Lower lobe of right lung (tissue), 2 donors: Measurements from ENCODE around the gene ANKS3. TPM values are rescaled to one million over a fixed set of nuclear protein-coding genes. Genes with fewer than 3 reads are reported as not detected.

Experiments used
- ATAC-seq, 2 donors: fragments of 200-7000 bp; cut with Tn5 transposase; one replicate each; pipeline ENCODE4 v1.9.1; 2020 to 2022; ENCODE audit warnings: mild to moderate bottlenecking in 2 of 2, moderate library complexity in 2 of 2
- DNase-seq: peaks from one replicate; pipeline ENCODE4 v3.0.0-alpha.2; 2020
- H3K27ac ChIP-seq: fragments of 200-600 bp; one replicate; pipeline ENCODE4 v1.8.0; 2022
- H3K27me3 ChIP-seq: fragments of 200-600 bp; one replicate; pipeline ENCODE4 v1.8.0; 2022; ENCODE audit warnings: low read depth
- H3K36me3 ChIP-seq: fragments of 200-600 bp; one replicate; pipeline ENCODE4 v1.8.0; 2022; ENCODE audit warnings: mild to moderate bottlenecking
- H3K4me1 ChIP-seq: fragments of 200-600 bp; one replicate; pipeline ENCODE4 v1.8.0; 2022
- H3K4me3 ChIP-seq: fragments of 200-600 bp; one replicate; pipeline ENCODE4 v1.8.0; 2022; ENCODE audit warnings: mild to moderate bottlenecking
- H3K9me3 ChIP-seq: fragments of 200-600 bp; one replicate; pipeline ENCODE4 v1.8.0; 2022
- intact Hi-C: fragments of 100-400 bp; cut with DNase I; formaldehyde crosslinking; loops from one replicate; pipeline ENCODE4 v1.11.0; 2022
- total RNA-seq: library from RNA; stranded (reverse); fragmentation: NEBNext Ultra II Directional; extraction: Animal tissue kit (Norgen Biotek cat#: 25700); gene quantifications from one replicate; pipeline ENCODE4 v1.2.1, GENCODE V29; 2021
- TF ChIP-seq, protein P1 (sequence below): fragments of 200-600 bp; IDR thresholded peaks from one replicate; pipeline ENCODE4 v1.8.0; 2022; ENCODE audit warnings: antibody characterized with exemption, mild to moderate bottlenecking
- donor health status: DM: no; HTN: yes; CAD: no; lungs with severe emphysema.

ANKS3 gene
- total RNA-seq, 1 donor from 2014 or later, result 20.6 TPM

DNA sequence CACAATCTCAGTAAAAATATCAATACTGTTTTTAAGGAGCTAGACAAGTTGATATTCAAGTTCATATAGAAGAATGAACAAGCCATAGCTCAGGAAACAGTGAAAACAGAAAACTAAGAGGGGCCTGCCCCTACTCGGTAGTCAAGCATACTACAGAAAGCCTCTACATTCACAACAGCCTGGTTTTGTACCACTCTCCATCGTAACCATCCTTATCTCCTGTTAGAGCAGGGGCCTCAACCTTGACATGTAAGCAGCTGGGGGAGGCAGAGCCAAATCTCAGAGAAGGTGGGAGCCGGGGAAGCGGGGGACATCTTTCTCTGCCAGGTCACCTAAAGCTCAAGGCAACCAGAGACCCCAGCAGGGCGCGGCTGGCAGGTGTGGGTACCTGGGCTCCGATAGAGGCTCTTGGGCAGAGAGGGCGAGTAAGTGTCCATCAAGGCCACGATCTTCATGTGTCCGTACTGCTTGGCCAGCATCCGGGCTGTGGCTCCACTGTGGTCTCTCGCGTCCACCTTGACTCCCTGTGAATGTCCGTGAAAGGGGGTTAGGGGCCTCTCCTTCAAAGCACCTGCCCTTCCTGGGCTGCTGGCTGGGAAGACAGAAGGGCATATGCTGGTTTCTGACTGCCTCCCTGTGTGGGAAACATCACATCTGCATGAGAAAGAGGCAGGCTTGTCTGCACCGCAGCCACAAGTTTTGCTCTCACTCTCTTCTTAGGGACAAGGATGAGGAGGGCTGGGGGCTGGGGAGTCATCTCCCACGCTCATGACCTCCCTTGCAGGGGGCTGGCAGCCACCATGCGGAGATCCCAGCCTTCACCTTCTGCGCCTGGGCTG lies 20.2 kb downstream of the ANKS3 start:
- Histone ChIP-seq H3K4me1 (no peaks in the 10 kb centered on the region), H3K27me3 (no peaks in the 10 kb centered on the region), H3K27ac (no peak overlapping the region), H3K9me3 (no peaks in the 10 kb centered on the region), H3K36me3 (peaks cover 79% of the 10 kb centered on the region), H3K4me3 (no peak overlapping the region)
- TF ChIP-seq, protein P1, sequence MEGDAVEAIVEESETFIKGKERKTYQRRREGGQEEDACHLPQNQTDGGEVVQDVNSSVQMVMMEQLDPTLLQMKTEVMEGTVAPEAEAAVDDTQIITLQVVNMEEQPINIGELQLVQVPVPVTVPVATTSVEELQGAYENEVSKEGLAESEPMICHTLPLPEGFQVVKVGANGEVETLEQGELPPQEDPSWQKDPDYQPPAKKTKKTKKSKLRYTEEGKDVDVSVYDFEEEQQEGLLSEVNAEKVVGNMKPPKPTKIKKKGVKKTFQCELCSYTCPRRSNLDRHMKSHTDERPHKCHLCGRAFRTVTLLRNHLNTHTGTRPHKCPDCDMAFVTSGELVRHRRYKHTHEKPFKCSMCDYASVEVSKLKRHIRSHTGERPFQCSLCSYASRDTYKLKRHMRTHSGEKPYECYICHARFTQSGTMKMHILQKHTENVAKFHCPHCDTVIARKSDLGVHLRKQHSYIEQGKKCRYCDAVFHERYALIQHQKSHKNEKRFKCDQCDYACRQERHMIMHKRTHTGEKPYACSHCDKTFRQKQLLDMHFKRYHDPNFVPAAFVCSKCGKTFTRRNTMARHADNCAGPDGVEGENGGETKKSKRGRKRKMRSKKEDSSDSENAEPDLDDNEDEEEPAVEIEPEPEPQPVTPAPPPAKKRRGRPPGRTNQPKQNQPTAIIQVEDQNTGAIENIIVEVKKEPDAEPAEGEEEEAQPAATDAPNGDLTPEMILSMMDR, result no peak
- DNase-seq (no peak), ATAC-seq (no peak)
- intact Hi-C loops, result no loop called here

DNA sequence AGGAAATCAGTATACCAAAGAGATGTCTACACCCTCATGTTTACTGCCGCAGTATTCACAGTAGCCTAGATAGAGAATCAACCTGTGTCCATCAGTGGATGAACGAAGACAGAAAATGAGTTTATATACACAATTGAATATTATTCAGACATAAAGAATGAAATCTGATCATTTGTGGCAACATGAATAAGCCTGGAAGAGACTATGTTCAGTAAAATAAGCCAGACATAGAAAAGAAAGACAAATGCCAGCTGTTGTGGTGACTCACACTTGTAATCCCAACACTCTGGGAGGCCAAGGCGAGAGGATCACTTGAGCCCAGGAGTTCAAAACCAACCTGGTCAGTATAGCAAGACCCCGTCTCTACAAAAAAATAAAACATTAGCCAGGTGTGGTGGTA lies 24.6 kb downstream of the ANKS3 start:
- Histone ChIP-seq H3K9me3 (no peaks in the 10 kb centered on the region), H3K4me3 (no peak overlapping the region), H3K27ac (no peak overlapping the region), H3K27me3 (no peaks in the 10 kb centered on the region), H3K36me3 (peaks cover 87% of the 10 kb centered on the region), H3K4me1 (no peaks in the 10 kb centered on the region)
- TF ChIP-seq, protein P1, result no peak
- intact Hi-C loops, result no loop called here
- ATAC-seq, result no peak
- no peak for DNase-seq

DNA sequence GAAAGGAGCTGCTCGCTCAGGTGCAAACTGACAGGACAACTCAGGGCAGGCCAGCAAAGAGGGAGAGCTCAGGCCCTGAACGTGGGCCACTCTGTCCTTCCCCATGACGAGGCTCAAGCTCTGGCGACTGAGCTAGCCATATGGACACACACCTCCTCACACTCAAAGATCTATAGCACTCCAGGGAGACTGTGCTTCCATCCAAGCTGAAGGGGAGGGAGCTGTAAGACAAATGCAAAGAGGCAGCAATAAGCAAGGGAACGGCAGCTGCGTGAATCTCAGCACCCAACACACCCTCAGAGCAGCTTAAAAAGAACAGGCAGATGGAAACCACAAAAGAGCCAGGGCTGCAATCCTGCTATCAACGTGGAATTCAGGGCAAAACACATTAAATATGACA lies 27.2 kb downstream of the ANKS3 start:
- Histone ChIP-seq H3K27ac (no peak overlapping the region), H3K4me1 (no peaks in the 10 kb centered on the region), H3K36me3 (peaks cover 85% of the 10 kb centered on the region), H3K9me3 (no peaks in the 10 kb centered on the region), H3K27me3 (no peaks in the 10 kb centered on the region), H3K4me3 (no peak overlapping the region)
- ATAC-seq (no peak), DNase-seq (no peak)
- intact Hi-C loops, result no loop called here
- TF ChIP-seq, protein P1, result no peak

GRCh38 chr16:4704913-4705312 lies 29.2 kb downstream of the ANKS3 start:
- DNase-seq, result no peak

GRCh38 chr16:4704491-4704890 lies 29.6 kb downstream of the ANKS3 start:
- H3K36me3 ChIP-seq, result peaks cover 85% of the 10 kb centered on the region
- DNase-seq (no peak), ATAC-seq (no peak)
- intact Hi-C loops, result no loop called here
- no peaks in the 10 kb centered on the region for H3K9me3 ChIP-seq
- no peaks in the 10 kb centered on the region for H3K27me3 ChIP-seq
- H3K4me1 ChIP-seq, result no peaks in the 10 kb centered on the region
- TF ChIP-seq, protein P1, result no peak
- no peak overlapping the region for H3K27ac ChIP-seq
- H3K4me3 ChIP-seq, result no peak overlapping the region

More at GRCh38 chr16:4704913-4705312, 29.2 kb downstream of the ANKS3 start:
- ATAC-seq, result no peak
- no peaks in the 10 kb centered on the region for H3K4me1 ChIP-seq
- TF ChIP-seq, protein P1, result no peak
- H3K27ac ChIP-seq, result no peak overlapping the region
- H3K9me3 ChIP-seq, result no peaks in the 10 kb centered on the region
- intact Hi-C loops, result no loop called here
- no peaks in the 10 kb centered on the region for H3K27me3 ChIP-seq
- H3K4me3 ChIP-seq, result no peak overlapping the region
- peaks cover 85% of the 10 kb centered on the region for H3K36me3 ChIP-seq
